ENCODE data around the gene TSEN54.

Gene TSEN54

DNA sequence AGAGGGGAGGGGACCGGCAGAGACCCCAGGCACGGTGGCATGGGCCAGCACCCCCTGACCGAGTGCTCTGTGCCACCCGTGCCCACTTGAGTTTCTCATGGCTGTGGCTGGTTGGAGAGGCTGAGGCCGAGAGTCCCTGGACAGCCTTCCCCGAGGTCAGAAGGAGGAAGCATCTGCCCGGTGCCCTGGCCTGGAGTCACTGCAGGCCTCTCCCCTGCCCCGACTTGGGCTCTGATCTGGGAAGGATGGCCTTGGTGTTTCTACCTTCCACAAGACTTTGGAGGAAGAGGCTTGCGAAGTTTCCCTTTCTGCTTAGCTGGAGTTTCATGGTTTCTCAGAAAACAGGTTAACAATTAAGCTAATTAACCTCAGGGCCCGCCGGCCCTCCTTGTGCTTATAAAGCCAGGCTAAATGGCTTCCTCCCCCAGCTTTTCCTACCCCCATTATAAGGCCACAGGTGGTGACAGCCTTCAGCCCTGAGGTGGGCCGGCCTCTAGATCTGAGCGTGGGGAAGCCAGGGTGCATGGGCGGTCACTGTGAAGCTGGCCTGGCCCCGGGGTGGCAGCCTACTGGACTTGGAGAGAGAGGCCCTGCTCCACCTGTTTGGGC lies 26.5 kb downstream of the TSEN54 start:
- no peak for DNase-seq (ENCODE audit: low read depth, low spot score)

DNA sequence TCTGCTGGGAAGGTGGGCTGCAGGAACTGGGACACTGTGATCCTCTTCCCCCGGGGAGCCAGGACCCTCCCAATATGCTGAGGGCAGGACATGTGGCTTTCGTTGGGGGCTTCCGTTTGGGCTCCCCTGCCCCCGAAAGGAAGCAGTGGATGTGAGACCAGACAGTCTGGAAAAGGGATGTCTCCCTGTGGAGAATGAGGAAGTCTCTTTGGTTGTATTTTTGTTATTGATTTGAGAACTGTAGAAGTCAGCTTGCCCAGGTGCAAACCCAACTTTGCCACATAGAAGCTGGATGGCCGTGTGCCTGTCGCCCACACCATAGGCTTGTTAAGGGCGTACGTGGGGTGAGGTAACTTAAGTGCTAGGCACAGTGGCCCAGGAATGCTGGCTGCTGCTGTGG lies 27.9 kb downstream of the TSEN54 start:
- no peak for DNase-seq (ENCODE audit: low read depth, low spot score)

DNA sequence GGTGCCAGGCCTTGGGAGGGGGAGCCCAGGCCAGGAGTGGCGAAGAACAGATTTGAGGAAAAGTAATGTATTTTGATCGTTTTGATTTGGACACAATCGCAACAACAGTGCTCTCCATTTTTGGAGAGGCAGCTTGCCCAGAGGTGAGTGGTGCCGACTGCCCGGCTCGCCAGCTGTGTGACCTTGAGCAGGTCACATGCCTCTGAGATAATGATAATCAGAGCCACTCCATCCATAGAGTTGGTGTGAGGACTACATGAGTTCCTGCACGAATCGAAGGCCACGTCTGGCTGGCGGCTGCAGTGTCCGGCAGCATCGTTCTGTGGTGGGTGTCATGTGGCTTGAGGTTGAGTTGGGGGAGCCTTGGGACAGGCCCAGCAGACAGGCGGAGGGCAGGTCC lies 29.9 kb downstream of the TSEN54 start:
- no peak for DNase-seq (ENCODE audit: low read depth, low spot score)

DNA sequence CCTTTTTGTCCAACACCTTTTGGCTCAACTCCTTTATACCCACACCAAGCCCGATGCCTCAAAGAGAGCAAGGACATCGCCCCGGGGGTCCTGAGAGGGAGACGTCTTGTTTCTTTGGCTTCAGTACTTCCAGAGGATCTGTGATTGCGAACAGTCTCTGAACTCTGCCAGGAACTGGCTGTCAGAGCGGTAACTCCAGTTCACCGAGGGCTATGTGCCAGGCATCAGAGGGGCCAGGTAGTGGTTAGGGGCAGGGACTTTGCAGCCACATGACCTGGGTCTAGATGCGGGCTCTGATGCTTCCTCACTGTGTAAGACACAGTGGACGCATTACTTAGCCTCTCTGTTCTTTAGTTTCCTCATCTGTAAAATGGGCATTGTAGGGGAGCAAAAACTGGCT lies 30.8 kb downstream of the TSEN54 start:
- DNase-seq (ENCODE audit: low read depth, low spot score): no peak

DNA sequence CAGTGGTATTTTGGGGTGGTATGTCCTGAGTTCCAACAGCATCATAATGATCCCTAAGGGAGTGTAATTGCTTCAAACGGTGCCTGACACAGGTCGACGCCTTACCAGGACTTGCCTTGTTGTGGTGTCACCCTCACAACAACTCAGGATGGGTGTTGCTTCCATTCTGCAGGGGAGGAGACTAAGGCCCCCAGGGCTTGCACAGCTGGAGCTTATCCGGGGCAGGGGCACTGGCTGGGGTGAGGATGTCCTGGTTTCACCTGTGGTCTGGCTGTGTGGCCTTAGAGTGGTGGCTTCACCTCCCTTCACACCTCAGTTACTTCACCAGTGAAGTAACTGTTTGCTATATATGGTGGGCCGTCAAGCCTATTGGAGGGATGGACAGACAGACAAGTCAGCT lies 32.5 kb downstream of the TSEN54 start:
- no peak for DNase-seq (ENCODE audit: low read depth, low spot score)

DNA sequence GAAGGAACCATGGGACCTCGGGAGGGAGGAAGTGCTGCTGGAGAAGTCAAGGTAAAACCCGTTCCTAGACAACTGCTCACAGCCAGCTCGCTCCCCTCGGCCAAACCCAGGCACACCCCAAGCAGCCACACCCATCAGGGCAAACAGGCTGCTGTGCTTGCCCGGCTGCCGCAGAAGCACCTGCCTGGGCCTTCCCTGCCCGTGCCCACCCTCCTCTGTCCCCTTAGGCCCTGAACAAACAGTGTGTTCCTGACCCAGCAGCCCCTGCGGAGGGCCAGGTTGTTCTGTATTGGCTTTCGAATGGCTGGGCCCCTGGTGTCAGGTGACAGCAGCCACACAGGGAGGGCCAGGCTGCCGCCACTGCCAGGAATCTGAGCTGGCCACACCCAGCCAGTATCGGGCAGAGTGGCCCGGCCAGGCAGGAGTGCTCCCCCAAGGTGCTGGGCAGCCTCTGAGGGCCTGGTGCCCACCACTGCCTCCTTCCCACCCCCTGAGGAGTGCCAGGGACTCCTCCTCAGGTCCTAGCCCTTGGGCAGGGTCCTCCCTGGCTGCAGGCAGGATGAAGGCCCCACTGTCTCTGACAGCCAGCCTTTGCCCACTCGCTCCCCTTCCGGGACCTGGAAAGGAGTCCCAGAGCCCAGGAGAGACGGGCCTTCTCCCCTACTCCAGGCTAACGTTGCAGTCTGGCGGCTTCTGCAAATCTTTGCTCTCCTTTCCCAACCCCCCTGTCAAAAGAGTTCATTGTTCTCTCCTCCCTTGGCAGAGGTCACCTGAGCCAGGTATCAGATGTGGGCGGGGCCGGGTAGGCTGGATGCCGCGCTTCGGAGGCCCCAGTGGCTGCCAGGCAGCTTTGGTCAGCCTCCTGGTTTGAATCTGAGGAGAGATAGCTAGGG lies 33.2 kb downstream of the TSEN54 start:
- no peak for DNase-seq (ENCODE audit: low read depth, low spot score)

DNA sequence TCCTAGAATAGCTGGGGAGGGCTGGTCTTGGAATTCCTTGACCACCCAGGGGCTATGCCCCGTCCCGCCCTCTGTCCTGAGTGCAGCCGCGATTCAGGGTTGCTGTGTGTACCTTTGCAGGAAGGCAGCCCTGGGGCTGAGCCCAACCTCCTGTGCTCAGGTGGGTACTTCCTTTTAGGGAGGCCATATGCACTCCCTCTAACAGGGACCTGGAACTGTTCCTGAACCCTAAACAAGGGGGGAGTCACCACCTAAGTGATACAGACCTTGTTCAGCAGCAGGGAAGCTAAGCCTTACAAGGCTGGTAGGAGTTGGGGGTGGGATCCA lies 33.8 kb downstream of the TSEN54 start:
- DNase-seq (ENCODE audit: low read depth, low spot score): no peak

DNA sequence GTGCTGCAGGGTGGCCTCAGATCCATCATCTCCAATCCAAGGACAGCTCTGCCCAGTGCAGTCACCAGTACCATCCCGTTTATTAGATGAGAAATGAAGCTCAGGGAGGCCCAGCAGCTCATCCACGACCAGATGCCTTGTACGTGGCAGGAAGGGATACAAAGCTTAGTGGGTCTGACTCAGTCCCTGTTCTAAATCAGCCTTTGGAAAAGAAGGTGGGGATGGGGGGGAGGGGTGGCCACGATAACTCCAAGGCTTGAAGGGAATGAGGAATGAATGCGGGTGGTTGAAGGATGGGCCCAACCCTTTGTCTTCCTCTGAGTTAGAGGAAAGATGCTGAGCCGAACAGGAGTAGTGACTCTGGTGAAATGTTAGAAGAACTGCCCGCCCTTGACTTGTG lies 34.9 kb downstream of the TSEN54 start:
- no peak for DNase-seq (ENCODE audit: low read depth, low spot score)

DNA sequence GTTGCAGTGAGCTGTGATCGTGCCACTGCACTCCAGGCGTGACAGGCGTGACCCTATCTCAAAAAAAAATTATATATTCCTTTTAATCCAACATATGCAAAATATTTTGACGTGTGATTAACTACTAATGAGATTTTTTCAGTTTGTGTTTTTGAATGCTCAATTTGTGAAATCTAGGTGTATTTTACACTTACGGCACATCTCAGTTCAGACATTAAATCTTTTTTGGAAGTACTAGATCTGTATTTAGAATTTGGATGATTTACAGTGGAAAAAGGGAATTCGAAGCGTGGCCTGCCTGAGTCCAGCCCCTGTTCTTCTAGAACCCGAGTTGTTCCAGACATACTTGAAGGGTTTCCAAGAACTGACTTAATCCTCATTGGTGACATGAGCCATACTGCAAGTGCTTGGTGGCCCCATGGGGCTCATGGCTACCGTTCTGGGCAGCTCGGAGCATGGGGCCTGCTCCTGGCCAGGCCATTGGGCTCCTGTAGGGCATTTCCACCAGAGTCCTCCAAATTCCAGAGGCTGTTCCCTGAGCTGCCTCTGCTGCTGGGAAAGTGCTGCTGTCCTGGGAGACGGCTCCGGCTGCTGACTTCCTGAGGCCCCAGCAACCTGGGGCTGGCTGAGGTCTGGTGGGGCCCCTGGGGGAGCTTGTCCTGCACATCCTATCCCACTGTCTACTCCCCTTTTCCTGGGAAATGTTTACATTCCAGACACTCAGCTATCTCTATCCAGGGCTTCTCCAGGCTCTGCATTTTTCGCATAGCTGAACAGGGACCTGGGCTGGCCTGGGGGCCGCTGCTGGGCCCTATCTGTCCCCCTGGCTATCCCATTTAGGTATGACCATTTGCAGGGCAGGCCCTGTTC lies 36.3 kb downstream of the TSEN54 start:
- no peak for DNase-seq (ENCODE audit: low read depth, low spot score)

DNA sequence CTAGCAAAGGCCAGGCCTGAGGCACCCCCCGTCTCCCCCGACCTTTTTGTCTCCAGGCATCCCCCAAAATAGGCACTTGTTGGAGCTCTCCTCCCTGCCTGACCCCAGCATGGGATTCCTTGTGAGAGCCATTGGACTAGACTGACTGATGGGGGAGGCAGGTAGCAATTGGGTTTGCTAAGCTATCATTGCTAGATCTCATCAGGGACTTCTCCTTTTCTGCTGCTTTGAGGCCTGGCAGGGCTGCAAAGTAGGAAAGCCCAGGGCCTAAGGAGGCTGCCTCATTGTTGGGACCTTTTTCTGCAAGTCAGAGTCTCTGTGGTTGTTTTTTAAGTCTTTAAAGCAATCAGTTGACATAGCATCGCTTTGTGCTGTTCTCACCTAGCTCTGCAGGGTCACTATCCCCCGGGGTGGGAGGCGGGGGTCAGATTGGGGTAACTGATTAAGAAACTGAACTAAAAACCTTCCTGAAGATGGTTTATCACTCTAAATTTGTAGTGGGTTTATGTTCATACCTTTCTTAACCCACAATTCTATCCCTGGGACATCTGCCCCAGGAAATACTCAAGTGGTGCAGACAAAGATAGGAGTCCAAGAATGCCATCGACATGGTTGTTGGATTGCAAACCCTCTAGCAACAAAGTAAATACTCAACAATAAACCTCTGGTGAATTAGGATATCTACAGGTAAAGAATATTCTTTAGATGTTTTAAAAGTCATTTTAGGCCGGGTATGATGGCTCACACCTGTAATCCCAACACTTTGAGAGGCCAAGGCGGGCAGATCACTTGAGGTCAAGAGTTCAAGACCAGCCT lies 37.2 kb downstream of the TSEN54 start:
- DNase-seq (ENCODE audit: low read depth, low spot score): no peak

DNA sequence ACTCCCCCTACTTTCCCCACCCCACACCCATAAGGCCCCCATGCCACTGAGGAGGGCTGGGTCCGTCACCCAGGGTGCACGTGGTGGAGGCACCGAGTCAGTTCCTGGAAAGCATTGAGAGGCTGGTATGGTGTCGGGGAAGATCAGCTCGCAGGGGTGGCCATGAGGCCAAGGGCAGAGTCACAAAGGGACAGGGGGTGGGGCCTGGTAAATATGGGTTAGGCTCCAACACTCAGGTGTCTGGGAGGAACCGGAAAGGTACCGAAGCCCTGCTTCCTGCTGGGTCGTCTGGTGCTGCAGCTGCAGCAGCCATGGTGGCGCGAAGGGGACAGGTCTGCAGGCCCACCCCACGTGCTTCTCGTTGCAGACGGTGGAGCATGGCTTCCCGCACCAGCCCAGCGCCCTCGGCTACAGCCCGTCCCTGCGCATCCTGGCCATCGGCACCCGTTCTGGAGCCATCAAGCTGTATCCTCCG lies 39.4 kb downstream of the TSEN54 start:
- no peak for DNase-seq (ENCODE audit: low read depth, low spot score)

DNA sequence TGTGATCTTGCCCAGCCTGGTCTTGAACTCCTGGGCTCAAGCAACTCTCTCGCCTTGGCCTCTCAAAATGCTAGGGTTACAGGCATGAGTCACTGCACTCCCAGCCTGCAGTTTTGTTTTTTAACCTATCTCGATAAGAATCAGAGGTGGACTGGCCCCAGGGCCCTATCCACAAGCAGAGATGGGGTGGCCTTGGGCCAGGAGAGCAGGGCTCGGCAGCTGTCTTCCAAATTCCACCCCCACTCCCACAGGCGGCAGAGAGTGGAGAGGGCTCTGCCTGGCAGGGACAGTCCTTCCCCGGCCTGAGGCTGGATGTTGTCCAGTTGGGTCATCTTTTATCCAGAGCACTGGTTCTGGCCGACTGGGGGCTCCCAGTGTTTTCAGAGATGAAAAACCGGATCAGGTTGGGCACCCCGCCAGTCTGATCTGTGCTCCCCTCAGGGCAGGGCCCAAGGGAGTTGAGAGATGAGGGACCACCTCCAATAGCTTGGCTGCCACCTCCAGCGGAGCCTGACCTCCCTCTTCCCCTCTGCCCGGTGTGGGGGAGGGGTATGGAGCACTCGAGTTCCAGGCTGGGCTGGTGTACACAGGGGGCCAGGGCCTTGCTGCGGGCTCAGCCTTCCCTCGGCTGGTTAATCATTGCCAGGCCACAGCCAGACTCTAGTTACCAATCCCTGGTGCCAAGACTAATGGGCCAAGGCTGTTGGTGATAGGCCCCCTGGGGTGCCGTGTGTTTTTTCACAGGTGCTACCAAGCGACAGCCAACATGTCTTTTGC lies 40.9 kb downstream of the TSEN54 start:
- no peak for DNase-seq (ENCODE audit: low read depth, low spot score)

DNA sequence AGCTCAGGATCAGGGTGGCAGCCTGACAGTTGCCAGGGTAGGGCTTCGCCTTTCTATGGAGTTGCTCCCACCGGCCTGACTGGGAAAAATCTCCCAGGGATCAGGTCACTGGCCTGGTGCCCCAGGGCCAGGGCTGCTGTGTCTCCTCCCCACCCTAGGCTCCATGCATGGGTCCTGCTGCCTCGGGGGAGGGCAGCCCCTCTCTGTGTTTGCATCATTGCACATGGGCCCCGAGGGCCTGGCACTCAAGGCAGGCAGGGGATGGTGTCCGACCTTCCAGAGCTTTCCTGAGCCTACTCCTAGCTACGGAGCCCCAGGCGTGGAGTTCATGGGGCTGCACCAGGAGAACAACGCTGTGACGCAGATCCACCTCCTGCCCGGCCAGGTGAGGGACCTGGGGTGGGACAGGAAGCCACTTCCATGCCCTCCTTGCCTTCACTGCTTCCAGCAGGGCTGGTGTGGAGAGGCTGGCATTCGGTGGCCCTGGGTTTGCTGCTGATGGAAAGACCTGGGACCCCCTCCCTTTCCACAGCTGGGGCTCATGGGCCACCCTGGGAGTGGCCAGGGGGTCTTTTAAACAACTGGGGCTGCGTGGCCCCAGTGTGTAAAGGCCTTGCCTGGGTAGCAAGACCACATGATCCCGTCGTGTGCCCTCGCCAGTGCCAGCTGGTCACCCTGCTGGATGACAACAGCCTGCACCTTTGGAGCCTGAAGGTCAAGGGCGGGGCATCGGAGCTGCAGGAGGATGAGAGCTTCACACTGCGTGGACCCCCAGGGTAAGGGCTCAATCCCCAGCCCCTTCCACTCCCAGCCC lies 41.7 kb downstream of the TSEN54 start:
- no peak for DNase-seq (ENCODE audit: low read depth, low spot score)

DNA sequence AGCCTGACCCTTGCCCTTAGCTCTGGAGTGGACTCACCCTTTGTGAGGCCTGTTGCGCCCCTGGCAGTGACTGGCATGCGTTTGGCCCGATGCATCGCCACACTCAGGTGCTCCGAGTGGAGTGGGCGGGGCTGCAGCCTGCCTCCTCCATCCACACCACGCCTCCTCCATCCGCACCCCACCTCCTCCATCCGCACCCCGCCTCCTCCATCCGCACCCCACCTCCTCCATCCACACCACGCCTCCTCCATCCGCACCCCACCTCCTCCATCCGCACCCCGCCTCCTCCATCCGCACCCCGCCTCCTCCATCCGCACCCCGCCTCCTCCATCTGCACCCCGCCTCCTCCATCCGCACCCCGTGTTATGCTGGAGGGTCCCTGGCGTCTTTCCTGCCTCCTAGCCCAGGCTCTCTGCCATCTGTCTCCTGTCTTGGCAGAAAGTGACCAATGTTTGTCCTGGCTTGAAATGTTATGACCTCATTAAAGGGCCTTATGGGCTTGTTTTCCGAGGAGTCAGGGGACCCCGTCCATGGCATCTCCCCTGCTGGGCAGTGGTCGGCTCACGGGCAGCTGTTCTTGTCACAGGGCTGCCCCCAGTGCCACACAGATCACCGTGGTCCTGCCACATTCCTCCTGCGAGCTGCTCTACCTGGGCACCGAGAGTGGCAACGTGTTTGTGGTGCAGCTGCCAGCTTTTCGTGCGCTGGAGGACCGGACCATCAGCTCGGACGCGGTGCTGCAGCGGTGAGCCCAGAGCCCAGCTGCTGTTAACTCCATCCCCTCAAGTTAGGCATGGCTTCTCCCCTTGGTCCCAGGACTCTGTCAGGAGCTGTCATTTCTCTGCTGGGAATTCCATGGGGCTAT lies 42.6 kb downstream of the TSEN54 start:
- DNase-seq (ENCODE audit: low read depth, low spot score): no peak

DNA sequence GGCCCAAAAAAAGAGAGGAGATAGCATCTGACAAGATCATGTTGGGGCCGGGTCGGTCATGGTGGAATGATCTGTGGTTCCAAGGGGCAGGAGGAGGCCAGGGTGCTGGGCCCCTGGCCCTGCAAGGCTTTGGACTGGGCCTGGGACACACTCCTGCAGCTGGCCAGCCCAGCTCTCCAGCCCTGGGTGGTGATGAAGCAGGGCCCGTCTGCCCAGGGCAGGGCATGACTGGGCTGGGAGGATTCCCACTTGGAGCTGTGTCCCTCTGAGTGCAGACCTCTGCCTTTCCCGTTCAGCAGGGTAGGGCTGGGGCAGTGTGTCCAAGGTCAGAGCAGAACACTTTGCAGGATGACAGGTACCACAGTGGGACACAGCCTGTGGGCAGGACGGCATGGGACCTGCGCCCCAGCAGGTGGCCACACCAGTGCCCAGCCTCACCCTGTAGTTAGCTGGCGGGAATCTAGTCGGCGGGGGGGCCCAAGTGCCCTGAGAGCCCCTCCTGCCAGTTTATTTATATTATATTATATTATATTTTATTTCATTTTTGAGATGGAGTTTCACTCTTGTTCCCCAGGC lies 43.7 kb downstream of the TSEN54 start:
- no peak for DNase-seq (ENCODE audit: low read depth, low spot score)

DNA sequence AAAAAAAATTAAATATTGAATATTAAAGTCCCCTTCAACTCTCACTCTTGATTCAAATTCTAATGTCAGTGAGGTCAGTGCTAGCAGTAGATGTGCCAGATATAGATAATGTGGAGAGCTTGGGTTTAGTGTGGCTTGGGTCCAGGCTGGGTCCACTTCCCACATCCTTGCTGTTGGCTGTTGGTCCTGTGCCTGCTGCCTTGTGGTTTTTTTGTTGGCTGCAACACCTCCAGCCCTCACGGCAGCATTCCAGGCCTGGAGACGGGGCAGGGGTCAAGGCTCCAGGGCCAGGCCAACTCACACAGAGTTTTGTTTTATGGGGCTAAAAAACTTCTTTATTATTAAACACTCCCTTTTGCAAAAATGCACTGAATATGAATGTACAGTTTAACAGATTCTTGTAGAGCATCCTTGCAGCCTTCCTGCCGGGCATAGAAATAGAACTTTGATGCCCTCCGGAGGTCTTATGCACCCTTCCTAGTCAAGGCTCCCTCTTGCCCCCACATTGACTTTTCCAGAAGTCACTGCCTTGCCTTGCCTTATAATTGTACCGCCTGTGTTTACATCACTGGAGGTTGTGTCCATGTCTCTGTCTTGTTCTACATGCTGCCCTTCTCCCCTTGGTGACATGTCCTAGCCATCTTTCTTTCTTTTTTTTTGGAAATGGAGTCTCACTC lies 45.7 kb downstream of the TSEN54 start:
- no peak for DNase-seq (ENCODE audit: low read depth, low spot score)

DNA sequence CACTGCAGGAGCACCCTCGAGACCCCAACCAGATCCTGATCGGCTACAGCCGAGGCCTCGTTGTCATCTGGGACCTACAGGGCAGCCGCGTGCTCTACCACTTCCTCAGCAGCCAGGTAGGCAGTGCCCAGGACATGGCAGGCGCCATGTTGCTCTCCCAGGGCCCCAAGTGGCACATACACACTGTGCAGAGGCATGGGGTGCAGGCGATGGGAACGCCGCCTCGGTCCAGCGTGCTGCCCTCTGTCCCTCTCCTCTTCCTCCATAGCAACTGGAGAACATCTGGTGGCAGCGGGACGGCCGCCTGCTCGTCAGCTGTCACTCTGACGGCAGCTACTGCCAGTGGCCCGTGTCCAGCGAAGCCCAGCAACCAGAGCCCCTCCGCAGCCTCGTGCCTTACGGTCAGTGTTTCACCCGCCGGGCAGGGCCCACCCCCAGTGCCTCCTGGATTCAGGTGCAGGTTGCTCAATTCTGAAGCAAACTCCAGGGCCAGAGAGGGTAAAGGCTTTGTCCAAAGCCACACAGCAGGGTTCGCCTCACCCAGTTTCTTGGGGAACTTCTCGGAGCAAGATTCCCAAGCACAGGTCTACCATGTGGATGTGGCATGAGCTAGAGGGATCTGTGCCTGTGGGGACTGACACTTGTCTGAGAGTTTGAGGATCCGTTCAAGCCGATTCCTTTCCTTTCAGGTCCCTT lies 46.9 kb downstream of the TSEN54 start:
- no peak for DNase-seq (ENCODE audit: low read depth, low spot score)
